ENCODE measurements around the gene COL23A1. TPM values are rescaled to one million over a fixed set of nuclear protein-coding genes. Genes with fewer than 3 reads are reported as not detected.
A peak's percentile ranks its signal among the peaks of the same experiment; 100 is the strongest.

COL23A1 gene
- total and polyA plus RNA-seq, 8 donors, result 0.06 to 0.68 (median 0.33) TPM; not detected in 2

DNA sequence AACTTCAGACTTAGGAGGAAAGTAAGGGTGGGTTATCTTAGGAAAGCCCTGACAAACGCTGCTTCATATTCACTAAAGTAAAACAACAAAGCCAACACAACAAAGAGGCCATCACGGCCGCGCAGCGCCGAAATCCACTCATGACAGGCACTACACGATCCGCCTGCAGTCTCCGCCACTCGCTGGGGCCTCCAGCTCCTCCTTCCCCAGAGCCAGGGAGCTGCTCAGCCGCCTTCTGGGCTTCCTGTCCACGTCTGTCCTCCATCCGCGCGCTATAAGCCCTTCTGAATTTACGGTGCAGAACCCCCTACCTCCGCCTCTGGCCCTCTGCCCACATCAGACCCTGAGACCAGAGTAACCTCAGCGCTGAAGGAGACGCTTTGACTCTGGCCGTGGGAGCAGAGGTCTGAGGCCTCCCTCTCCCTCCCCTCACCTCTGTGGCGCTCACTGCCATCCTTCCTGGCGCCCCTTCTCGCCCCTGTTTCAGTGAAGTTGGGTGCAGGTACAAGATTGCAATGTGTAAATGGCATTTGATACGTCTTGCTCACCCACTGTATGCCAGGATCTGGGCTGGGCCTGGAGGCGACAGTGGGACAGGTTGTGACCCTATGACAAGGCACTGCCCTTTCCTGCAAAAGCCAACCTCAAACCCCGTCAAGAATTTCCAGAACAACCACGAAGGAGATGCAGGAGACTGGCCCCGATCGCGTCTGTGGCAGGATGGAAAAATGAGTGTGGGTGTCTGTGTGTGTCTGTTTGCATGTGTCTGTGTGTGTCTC lies 282.7 kb downstream of the COL23A1 start:
- no peak for FAIRE-seq
- Histone ChIP-seq H3K4me3 (no peak overlapping the region), H3K36me3 (no peaks in the 10 kb centered on the region), H3K27me3 (no peaks in the 10 kb centered on the region), H3K9me3 (no peaks in the 10 kb centered on the region), H3K4me1 (no peaks in the 10 kb centered on the region), H3K27ac (no peak overlapping the region)
- peak in 2 of 6 donors; percentile 25 to 26 for DNase-seq
- WGBS, 2 donors, result 73 to 78% methylated on average over 30 of the region's 30 CpGs
- intact Hi-C loops (cut with DNase I), result no loop called here
- TF ChIP-seq, protein P1, sequence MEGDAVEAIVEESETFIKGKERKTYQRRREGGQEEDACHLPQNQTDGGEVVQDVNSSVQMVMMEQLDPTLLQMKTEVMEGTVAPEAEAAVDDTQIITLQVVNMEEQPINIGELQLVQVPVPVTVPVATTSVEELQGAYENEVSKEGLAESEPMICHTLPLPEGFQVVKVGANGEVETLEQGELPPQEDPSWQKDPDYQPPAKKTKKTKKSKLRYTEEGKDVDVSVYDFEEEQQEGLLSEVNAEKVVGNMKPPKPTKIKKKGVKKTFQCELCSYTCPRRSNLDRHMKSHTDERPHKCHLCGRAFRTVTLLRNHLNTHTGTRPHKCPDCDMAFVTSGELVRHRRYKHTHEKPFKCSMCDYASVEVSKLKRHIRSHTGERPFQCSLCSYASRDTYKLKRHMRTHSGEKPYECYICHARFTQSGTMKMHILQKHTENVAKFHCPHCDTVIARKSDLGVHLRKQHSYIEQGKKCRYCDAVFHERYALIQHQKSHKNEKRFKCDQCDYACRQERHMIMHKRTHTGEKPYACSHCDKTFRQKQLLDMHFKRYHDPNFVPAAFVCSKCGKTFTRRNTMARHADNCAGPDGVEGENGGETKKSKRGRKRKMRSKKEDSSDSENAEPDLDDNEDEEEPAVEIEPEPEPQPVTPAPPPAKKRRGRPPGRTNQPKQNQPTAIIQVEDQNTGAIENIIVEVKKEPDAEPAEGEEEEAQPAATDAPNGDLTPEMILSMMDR (IDR thresholded peaks at IDR 0.05), result no peak
- ATAC-seq, result no peak

DNA sequence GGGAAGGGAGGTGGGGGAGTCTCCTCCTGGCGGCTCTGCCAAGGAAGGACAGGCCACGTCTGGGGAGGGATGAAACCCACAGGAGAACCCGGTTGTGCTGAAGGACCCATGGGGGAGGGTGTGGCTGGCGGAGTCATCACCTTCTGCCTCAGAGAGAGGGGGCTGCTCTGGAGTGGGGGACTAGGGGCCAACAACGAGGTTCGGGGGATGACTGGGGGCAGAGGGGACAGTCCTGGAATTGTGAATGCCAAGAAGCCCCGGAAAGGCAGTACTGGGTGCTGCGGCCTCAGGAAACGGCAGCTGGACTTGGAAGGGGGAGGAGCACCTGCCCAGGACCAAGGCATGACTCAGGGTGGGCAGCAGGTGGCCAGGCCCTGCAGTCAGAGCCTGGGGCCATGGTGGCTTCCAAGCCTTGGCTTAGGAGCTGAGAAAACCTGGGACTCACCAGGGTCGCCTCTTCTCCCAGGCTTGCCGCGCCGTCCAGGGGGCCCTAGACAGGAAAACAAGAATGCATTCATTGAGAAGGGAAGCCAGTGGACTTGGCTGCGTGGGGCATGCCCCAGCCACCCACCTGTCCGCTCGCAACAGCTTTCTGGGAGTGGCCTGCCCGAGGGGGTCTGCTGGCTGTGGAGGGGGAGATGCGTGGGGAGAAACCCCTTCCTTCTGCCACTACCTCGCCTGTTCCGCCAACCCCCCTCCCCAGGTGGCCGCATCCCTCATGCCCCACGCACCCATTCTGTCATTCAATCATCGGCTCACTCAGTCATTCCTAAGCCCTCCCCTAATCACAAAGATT lies 283.6 kb downstream of the COL23A1 start:
- no peak for ATAC-seq
- DNase-seq, result peak in 2 of 6 donors; percentile 23 to 37
- H3K4me1 ChIP-seq, result no peaks in the 10 kb centered on the region
- no peaks in the 10 kb centered on the region for H3K9me3 ChIP-seq
- no peak for FAIRE-seq
- intact Hi-C loops (cut with DNase I), result no loop called here
- 58 to 62% methylated on average over 17 to 23 of the region's 23 CpGs for whole genome bisulfite sequencing, 2 donors
- no peak overlapping the region for H3K4me3 ChIP-seq
- no peaks in the 10 kb centered on the region for H3K27me3 ChIP-seq
- H3K36me3 ChIP-seq, result no peaks in the 10 kb centered on the region
- TF ChIP-seq, protein P1 (IDR thresholded peaks at IDR 0.05), result no peak
- H3K27ac ChIP-seq, result no peak overlapping the region

DNA sequence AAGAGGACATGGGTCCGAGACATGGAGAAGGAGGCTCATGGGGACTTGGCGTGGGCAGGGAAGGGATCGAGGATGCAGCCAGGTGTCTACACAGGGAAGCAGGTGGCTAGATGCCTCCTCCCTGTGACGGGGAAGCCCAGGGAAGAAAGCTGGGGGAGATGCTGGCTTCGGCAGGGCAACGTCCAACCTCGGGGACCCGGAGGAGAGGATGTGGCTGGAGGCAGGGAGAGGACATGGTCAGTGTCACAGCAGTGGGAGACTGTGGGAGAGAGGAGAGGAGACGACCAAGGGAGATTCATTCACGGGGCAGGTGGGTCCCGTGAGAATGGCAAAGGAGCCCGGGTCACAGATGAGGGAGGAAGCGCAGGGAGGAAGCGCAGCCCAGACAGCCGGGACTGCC lies 284.4 kb downstream of the COL23A1 start:
- 66 to 72% methylated on average over 15 of the region's 15 CpGs for WGBS, 2 donors
- ATAC-seq (no peak), DNase-seq (peak in 2 of 6 donors; percentile 17 to 35), FAIRE-seq (no peak)
- Histone ChIP-seq H3K9me3 (no peaks in the 10 kb centered on the region), H3K27ac (no peak overlapping the region), H3K4me1 (no peaks in the 10 kb centered on the region), H3K4me3 (no peak overlapping the region), H3K36me3 (no peaks in the 10 kb centered on the region), H3K27me3 (no peaks in the 10 kb centered on the region)
- intact Hi-C loops (cut with DNase I), result no loop called here
- TF ChIP-seq, protein P1 (IDR thresholded peaks at IDR 0.05), result no peak

DNA sequence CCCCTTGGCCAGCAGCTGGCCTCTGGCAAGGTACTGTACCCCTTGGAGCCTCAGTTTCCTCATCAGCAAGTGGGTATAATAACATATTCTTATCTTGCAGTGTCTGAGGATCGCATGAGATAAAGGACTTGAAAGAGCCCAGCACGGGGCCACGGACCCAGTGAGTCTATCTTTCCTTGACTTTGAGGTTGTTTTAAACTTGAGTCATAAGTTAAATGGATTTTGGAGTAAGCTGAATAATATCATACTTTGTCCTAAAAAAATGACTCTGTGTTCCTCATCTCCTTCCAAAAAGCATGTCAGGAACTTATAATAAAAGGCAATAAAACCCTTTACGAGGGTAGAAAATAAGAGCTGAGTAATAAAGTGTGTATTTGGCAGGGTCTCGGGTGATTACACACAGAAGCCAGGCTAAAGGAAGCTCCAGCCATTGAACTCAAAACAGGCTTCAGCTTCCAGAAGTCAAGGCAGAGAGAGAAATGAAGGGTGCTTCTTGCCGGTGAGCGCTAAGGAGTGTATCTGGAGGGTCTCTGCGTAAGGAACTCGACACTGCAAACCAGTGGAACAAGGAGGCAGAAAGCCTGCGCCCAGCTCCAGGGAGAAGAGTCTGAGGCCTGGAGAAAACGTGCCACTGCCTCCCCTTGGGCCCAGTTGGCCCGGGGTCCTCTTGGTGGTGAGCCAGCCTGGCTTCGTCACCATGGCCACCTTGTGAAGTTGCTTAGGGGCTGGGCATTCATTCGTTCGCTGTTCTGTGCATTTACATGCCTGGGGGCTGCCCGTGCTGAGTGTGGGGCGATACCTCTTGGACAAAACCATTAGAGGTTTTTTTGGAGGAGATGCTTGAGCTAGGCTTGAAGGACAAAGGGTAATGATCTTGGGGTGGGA lies 285.2 kb downstream of the COL23A1 start:
- intact Hi-C loops (cut with DNase I), result no loop called here
- no peak overlapping the region for H3K27ac ChIP-seq
- H3K4me1 ChIP-seq, result no peaks in the 10 kb centered on the region
- no peak for FAIRE-seq
- no peak for ATAC-seq
- no peaks in the 10 kb centered on the region for H3K27me3 ChIP-seq
- TF ChIP-seq, protein P1 (IDR thresholded peaks at IDR 0.05), result no peak
- 77 to 87% methylated on average over 17 of the region's 17 CpGs for WGBS, 2 donors
- H3K36me3 ChIP-seq, result no peaks in the 10 kb centered on the region
- H3K9me3 ChIP-seq, result no peaks in the 10 kb centered on the region
- DNase-seq, result peak in 1 of 6 donors; percentile 26
- no peak overlapping the region for H3K4me3 ChIP-seq
